Stimulated activated CD4-positive, alpha-beta T cell treated with anti-CD3 and anti-CD28 coated beads, Interleukin-1b, Interleukin-23, amount 100 ng/mL, for 4 hours (primary cell): ENCODE results near the gene LBH.

ENCODE experiments used
- DNase-seq, 2 donors: peaks; one replicate each; pipeline ENCODE4 v3.0.0-alpha.2; 2020; ENCODE audit warnings: low read depth in 2 of 2

The LBH gene

GRCh38 chr2:30217644-30218337 lies 13.5 kb upstream of the LBH start:
- no peak for DNase-seq

- DNase-seq: no peak
Measured at GRCh38 chr2:30218338-30218713, 13.0 kb upstream of the LBH start.

DNA sequence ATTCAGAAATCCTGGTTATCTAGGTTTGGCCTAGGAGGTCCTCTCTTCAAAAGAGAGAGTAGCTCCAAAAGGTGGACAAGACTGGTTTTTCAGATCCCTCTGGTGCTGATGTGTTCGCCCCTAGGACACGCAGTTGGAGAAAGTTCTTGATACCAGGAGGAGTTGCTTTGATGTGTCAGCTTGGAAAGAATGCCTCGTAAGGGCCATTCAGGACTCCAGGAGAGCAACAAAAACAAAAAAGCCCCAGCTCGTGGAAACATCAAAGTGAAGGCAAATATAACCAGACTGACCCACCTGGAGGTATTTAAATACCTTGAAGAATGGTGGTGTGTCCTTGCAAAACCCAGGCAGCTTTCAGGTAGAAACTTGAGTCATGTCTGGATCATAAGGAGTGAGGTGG lies 12.5 kb upstream of the LBH start:
- DNase-seq: no peak

DNA sequence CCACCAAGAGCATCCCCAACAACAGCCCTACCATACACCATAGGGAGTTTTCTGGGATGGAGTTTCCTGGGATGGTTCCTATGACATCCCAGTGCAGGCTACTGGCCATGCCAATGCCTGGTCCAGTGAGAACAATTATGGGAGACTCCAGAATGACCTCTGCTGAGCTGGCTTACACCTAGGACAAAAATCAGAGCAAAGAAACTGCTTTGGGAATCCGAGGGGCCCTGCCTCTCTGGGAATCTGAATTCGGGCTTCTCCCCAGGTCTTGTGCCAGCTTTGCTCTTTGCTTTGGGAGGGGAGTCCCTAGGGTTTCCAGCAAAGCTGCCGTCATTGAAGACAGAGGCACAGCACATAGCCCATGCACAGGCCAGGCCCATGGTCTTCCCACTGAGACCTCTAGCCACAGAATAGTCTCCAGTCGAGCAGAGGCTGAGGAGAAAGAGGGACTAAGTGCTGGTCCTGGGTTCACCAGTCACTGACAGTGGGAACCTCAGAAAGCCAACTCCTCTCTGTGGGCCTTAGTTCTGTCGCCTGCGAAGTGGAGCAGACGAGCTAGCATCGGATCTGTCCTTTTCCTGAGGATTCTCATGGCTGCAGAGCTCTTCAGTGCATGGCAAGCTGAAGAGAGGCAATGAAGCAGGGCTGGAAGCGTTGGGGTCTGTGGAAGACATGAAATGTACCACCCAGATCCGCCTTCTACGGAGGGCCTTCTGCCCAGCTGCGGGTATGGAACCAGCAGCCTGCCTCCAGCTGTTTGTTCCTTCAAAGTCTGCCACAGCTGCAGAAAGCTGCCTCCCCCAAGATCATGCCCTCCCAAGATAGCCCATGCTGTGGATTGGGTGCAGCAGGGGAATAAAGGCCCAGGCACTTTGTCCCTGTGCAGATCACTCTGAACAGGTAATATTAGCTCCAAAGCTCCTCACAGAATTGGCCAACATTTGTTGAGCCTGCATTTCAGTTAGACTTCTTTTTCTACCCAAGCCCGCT lies 11.2 kb upstream of the LBH start:
- DNase-seq: no peak

- DNase-seq: no peak
Measured at GRCh38 chr2:30221531-30221930, 9.8 kb upstream of the LBH start.

DNA sequence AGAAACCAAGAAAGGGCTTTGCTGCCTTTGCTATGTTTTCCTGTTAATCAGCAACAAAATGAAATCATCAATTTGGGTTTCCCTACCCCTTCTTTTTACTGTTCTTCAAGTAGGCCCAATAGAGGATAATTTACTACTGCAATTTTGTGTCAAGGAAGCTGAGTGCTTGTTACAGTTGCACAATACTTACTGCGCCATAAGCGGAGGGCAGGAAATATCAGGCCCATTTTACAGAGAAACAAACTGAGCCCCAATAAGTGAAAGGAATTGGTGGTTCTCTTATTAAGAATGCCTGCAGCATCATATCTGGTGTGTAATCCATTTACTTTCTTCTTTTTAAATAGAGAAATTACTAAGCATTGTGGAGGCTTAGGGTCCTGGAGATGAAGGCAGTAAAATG lies 9.3 kb upstream of the LBH start:
- DNase-seq: no peak

- DNase-seq: no peak
Measured at GRCh38 chr2:30222636-30223360, 8.5 kb upstream of the LBH start.

GRCh38 chr2:30223413-30223874 lies 7.9 kb upstream of the LBH start:
- DNase-seq: no peak

DNA sequence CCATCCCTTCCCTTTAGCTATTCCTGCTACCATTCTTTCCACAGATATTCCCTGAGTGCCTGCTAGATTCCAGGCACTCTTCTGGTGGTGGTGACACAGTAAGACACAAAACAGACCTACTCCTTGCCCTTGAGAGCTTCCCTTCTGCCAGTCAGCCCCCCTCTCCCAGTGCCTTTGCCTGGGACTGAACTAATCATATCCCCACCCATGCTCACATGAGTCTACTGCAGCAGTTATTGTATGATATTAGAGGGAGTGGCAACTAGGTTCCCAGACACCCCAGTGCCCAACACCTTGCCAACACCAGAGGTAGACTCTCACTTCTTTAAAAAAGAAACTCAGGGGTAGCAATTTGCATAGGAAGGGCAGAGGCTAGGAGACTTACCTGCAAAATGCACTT lies 7.2 kb upstream of the LBH start:
- no peak for DNase-seq

DNA sequence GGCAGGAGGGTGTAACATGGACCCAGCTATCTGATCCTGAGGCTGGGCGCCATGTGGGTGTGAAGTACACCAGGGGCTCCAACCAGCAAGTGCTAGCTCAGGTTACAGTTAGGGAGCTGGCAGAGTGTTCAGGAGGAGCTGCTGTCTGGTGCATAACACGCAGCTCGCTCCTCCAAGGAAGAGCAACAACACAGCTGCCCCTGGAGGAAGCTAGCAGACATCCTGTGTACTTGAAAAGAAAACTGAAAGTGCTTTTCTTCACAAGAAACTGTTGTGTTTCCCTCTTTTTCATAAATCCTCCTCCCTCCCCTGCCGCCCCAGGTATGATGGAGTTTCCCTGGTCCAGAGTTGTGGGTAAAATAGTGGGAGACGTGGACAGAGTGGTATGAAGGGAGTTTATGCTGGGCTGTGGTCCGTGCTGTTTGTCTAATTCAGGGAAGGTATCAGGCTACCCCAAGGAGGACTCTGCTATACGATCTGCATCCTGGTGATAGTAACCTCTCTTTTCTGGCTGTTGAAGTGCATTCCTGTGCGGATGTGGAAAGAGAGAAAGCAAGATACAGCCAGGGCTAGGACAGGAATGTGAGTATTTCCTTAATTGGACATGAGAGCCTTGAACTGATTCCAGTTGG lies 6.1 kb upstream of the LBH start:
- no peak for DNase-seq

- DNase-seq: no peak
Measured at GRCh38 chr2:30226144-30227032, 4.9 kb upstream of the LBH start.

- no peak for DNase-seq
Measured at GRCh38 chr2:30229596-30229995, 1.7 kb upstream of the LBH start.

DNA sequence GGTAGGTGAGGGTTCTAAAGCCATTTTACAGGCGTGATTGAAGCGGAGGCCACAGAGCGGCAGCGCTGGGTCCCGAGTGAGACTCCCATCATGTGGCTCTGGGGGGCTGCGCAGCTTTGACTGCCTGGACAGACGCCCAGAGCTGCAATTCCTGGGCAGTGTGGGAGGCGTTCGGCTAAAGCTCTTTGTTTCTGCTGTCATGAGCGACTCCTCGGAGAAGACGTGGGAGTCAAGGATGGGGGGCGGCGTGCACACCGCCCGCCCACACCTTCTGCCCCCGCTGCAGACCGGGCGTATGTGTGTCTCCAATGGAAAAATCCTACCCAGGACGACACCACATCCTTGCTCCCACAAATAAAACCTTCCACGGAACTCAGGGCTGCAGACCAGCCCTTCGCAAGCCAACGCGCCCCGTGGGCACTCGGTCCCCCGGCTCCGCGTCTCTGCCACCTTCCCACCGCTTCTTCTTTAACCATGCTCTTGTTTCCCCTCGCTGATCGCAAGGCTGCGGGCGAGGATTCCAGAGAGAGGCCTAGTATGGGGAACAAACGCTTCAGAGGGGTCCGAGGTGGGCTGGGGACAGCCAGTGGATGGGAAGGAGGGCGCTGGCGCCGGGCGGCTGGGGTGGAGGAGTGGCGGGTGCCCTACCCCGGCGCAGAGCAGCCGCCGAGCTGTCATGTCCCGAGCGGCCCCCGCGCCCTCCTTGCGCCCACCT lies 680 bp upstream of the LBH start:
- no peak for DNase-seq

DNA sequence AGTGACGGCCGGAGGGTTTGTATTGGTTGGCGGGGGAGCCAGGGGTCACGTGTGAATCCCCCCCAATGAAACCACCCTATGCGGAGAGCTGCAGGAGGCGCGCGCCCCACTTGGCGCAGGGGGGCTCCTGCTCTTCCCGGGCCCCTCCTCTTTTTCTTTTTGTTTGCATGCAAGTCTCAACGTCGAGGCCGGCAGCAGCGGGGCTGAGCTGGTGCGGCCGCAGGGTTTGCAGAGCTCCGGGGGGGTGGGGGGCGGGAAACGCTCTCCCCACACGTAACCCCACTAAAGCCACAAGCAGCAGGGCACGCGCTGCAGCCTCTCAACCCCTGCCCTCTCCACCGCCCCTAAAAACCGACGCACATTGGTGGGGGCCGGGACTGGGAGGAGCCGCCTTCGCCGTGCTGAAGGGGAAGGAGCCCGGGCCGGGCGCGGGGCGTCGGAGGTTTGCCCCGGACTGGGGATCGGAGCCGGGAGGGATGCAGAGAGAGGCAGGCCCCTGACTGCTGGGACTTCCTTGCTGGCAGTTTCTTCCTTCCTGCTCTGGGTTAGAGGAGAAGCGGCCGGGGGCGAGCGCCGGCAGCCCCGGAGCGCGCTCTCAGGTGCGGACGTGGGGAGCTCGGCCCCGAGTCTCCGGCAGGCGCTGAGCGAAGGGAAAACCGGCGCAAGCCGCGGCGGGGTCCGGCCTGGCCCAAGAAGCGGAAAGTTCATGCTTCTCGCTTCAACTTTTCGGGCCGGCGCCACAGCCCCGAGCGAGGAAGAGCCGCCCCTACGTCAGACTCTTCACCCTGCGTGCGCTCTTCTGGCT lies 864 bp downstream of the LBH start:
- peak; percentile 46 to 54 for DNase-seq

GRCh38 chr2:30232801-30233130 lies 1.4 kb downstream of the LBH start:
- DNase-seq: no peak

GRCh38 chr2:30233271-30234009 lies 2.1 kb downstream of the LBH start:
- no peak for DNase-seq

DNA sequence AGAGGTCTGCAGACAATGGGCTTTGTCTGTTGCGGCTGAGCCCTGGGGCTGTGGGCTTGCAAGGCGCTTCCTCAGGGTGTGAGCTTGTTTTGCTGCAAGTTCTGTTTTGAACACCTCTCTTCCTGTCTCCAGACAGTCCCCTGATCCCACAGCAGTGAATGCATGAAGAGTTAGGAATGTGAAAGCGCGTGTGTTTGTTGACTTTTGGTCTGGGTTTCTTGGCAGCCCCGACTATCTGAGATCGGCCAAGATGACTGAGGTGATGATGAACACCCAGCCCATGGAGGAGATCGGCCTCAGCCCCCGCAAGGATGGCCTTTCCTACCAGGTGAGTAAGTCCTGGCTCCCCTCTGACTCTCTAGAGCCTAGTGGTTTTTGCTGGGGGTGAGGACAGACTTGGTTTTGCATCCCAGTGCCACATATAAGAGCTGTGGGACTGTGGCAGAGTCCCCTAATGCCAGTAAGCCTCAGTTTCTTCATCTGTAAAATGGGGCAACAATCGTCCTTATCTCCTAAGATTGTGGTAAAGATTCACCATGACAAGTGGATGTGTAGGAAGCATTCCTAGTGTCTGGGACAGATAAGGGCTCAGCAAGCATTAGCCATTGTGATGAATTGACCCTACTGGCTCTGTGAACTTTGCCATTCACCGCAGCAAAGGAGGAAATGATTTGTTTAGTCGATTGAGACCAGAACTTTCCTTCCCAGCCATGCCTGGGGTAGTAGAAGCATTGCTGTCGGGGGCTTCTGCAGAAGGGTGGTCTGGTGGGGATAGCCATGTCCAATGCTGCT lies 3.0 kb downstream of the LBH start:
- no peak for DNase-seq
